GM11168 (cell line): ENCODE results near the gene RFX4.

Source experiments
- in situ Hi-C: fragments of 300-500 bp; cut with MboI; formaldehyde crosslinking; loops from one replicate; pipeline ENCODE4 v1.12.0; 2022; ENCODE audit warnings: low sequenced_read_pairs; ENCODE audit not compliant: unreplicated experiment

The RFX4 gene

DNA sequence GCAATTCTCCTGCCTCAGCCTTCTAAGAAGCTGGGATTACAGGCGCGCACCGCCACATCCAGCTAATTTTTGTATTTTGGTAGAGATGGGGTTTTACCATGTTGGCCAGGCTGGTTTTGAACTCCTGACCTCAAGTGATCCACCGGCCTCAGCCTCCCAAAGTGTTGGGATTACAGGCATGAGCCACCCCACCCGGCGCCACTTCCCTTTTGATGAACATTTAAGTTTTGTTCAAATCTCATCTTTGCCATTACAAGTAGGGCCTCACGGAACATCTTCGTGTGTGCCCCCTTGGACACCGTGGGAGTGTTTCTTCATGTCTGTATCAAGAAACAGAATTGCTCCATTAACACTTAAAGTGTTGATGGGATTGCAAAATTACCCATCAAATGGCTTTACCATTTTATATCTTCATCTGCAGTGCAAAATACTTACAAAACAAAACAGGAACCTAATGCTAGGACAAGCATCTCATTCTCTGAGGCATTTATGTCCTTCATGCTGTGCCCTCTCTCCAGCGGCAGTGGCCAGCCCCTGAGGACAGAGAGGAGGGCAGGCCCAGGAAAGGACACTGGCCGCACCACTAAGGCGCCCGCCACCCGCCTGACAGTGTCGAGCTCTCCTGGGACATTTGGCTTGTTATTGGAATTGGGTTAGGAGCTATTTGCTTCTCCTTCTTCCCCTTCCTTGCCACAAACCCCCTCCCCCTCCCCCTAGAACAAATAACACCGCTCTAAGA is 61.7 kb downstream of the RFX4 start:
- in situ Hi-C loops = no loop called here

GRCh38 chr12:106645074-106645421 is 62.2 kb downstream of the RFX4 start:
- in situ Hi-C loops = no loop called here

GRCh38 chr12:106645465-106646330 is 62.9 kb downstream of the RFX4 start:
- in situ Hi-C loops = no loop called here

- in situ Hi-C loops = no loop called here
Observed at GRCh38 chr12:106646472-106646871, 63.7 kb downstream of the RFX4 start.

GRCh38 chr12:106647793-106648514 is 65.2 kb downstream of the RFX4 start:
- in situ Hi-C loops = no loop called here

DNA sequence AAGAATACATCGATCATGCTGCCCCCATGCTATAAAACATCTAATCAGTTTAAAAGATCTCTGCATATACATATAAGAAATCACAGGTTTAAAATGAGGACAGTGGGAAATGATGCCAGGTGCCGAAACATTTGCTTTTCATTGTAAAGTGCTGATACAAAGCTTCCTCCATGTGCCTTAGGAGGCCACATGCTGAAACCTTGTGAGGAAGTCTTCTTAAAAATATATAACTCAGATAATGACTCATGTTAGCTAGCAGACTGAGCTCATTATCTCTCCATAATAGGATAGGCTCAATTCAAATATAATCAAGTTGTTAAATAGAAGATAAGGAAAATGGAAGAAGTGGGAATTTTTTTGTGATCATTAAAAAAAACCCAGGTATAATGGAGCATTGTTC is 65.9 kb downstream of the RFX4 start:
- in situ Hi-C loops = no loop called here

GRCh38 chr12:106651552-106651951 is 68.7 kb downstream of the RFX4 start:
- in situ Hi-C loops = no loop called here

GRCh38 chr12:106652510-106653015 is 69.8 kb downstream of the RFX4 start:
- in situ Hi-C loops = no loop called here

DNA sequence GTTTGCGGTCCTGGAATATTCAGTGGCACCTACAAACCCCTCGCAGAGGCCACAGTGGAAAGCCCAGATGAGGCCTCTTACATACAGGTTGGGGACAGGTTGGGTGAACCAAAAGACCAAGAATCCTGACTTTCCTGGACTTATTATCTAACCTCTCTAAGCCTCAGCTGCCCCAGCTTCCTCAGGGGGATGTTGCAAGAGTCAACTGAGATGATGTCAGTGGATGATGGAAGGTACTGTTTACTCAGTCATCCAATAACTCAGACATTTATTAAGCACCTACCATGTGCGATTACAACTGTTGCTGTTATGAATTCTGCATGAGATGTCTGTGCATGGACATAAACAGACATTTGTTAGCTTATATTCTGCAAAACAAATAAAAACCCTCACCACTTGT is 72.8 kb downstream of the RFX4 start:
- in situ Hi-C loops = loop anchor here (5.0 kb wide), 1 partner anchor 68 kb away; no protein-coding TSS in a partner anchor

GRCh38 chr12:106657488-106657887 is 74.7 kb downstream of the RFX4 start:
- in situ Hi-C loops = loop anchor here (5.0 kb wide), 1 partner anchor 70 kb away; no protein-coding TSS in a partner anchor

DNA sequence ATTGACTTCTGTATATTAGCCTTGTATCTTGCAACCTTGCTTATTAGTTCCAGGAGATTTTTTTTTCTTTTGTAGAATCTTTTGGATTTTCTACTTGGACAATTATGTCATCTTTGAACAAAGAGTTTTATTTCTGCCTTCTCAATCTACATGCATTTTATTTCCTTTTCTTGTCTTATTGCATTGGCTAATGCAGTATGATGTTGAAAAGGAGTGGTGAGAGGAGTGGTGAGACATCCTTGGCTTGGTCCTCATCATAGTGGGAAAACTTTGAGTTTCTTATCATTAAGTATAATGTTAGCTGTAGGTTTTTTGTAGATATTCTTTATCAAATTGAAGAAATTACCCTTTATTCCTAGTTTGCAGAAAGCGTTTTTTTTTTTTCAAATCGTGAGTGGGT is 80.6 kb downstream of the RFX4 start:
- in situ Hi-C loops = no loop called here

GRCh38 chr12:106669216-106669615 is 86.4 kb downstream of the RFX4 start:
- in situ Hi-C loops = no loop called here

DNA sequence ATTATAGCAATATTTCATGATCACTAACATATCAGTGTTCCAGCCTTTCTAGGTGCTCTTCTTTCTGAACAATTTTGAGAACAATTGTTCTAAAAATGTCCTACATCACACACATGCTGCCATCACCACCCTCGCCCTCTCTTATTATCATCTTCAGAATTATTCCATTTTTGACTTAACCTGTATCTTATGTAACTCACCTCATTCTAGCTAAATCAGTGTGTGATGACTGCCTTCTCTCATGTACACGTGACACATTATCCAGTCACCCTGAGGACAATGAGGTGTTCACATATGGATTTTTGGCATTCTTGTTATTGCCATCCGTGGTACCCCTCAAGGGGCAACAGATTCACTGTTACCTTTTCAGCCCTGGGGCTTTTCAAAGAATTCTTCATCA is 87.3 kb downstream of the RFX4 start:
- in situ Hi-C loops = no loop called here

DNA sequence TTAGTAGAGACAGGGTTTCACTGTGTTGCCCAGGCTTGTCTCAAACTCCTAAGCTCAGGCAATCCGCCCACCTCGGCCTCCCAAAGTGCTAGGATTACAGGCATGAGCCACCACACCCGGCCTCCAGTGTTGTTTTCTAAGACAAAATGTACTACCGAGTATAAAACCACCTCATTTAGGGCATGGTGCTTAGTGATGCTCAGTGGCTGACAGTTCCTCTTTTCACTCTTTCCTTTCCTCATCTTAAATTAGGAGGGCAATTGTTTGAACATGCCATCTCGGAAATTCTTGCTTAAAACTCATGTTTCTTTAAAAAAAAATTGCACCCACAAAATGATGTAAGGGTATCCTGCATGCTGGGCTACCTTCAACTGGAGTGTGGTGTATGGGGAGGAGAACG is 89.0 kb downstream of the RFX4 start:
- in situ Hi-C loops = no loop called here

GRCh38 chr12:106672314-106673025 is 89.7 kb downstream of the RFX4 start:
- in situ Hi-C loops = no loop called here

- in situ Hi-C loops = no loop called here
Observed at GRCh38 chr12:106673141-106673540, 90.3 kb downstream of the RFX4 start.

DNA sequence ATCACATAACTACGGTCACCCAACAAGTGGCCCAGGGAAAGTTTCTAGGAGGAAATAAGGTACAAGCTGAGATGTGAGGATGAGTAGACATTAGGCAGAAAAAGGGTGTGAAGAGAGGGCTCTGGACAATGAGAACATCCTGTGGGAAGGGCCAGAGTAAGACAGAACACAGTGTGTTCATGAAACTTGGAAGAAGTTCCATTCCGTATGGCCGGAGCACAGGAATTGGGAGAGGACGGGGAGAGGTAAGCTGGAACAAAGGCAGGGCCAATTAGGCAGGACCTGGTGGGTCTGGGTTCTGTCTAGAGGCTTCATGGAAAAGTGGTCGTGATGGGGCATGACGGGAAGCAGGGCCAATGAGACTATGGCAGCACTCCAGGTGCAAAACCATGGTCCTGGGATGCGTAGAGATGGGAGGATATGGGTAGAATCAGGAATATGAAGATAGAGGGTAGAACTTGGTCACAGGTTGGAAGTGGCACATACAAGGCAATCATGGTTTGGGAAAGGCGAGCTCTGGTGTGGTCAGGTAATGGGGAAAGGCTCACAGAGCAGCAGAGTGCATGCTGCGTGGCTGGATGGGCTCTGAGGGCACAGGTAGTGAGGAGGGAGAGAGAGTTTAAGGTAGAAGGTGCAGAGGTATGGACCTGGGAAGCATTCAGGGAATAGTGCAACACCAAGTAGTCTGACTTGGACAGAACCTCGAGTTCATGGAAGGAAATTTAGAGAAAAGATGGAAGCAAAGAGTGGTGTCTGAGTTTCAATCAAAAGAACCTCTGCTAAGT is 93.0 kb downstream of the RFX4 start:
- in situ Hi-C loops = no loop called here

GRCh38 chr12:106679574-106679973 is 96.8 kb downstream of the RFX4 start:
- in situ Hi-C loops = no loop called here

- in situ Hi-C loops = no loop called here
Observed at GRCh38 chr12:106680280-106680679, 97.5 kb downstream of the RFX4 start.
